GM19395 (cell line): ENCODE data around the gene CA12.
"Not testable (repeated sequence)": the region's sequence is repeated elsewhere in the genome, so short reads cannot be mapped to it uniquely, and the experiment has no call there.

ENCODE experiments used
- ATAC-seq: cut with Tn5 transposase; IDR thresholded peaks from one replicate; pipeline ENCODE4 v1.9.1; 2021; ENCODE audit warnings: mild to moderate bottlenecking, moderate library complexity; ENCODE audit not compliant: unreplicated experiment

Gene CA12

DNA sequence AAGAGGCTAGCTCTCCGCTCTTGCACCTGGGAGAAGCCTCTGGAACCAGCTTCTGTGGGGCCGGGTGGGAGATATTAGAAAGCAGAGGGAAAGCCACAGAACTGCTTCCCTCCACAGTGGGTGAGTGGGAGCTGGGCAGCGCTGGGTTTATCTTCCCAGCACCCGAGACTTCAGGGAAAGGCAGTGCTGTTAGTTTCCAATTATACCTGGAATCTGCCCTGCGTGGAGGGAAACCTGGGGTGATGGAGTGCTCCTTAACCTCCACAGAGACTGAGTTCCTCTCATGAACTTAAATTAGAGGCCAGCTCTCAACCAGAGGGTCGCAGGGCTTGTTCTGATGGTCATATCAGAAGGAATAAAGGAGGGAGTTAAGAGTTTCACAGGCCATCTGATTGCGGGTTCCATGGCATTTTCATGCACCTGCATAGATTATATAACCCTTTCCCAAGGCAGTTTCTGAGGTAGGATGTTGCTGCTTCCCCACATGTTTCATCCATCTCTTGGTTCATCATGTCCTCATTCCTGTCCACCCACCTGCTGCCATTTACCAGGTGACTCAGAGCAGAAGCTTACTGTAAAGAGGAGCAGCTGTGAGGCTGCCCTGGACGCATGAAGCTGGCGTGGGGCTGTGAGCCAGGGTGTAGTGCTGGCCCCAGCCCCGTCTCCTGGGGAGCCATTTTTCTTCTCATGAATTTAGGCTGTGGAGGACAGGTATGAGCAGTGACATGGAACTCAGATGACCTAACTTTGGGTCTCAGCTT is 42.5 kb downstream of the CA12 start:
- ATAC-seq: no peak

DNA sequence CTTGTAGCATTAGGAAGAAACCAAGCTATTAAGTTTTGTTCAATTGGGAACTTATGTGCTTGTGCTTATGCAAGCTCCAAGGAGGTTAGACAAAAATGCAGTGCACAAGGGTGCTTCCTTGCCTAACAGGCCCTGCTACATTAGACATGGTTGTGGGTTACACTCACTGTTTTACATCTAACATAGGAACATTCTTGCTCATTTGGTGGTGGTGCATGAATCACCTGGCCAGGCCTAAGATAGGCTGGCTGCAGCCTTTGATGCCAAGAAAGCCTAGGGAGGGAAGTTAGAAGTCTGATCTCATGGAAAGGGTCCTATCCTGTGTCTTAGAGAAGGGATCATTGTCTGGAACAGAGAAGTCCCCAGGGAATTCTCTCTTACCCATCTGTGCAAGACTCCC is 43.5 kb downstream of the CA12 start:
- ATAC-seq: no peak

- no peak for ATAC-seq
These were observed 44.6 kb downstream of the CA12 start for GRCh38 chr15:63337046-63337445.

DNA sequence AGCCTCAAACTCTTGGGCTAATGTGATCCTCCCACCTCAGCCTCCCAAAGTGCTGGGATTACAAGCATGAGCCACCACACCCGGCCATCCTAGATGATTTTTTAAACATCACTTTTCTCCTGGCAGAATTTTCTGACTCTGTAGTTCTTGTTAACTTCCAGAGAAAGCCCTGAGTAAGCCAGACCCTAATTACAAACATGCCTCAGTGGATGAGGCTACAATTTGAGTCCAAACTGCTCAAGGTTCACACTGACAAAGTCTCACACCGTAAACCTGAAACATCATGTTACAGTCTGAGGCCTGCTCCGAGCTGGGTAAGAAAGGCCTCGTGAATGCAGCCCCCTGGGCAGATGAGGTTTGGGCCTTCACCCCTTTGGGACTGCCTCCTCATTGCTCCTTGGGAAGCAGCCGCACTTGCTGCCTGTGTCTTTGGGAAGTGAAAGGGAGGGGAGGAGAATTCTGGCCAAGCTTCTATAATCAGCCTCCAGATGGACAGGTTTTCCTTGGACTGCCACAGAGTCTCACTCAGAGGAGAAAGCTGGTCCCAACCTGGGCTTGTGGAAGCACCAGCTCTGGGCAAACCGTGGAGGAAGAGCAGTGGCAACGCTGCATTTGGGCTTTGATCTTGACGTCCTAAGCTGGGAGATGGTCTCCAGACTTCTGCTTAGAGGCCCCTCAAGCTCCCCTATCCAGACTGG is 46.0 kb downstream of the CA12 start:
- no peak for ATAC-seq

- no peak for ATAC-seq
These were observed 46.8 kb downstream of the CA12 start for GRCh38 chr15:63334821-63335220.

GRCh38 chr15:63332367-63333124 is 49.1 kb downstream of the CA12 start:
- no peak for ATAC-seq

GRCh38 chr15:63331456-63331855 is 50.2 kb downstream of the CA12 start:
- ATAC-seq: no peak

DNA sequence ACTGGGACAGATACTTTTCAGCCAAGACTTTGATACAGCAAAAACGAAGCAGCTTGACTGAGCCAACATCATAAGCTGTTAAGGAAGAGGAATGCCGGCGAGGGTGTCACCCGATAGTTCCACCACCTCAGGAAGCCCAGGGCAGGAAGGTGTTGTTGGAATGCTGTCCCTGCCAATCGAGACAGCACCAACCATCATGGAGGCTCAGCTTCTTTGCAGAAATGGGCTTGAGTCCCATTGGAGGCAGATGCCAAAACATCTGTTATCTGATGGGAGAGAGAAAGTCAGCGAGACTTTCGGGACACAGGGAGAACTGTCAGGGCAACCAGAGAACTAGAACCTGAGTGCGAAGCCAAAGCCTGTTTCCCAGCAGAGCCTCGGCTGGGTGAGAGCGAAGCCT is 50.7 kb downstream of the CA12 start:
- ATAC-seq: no peak

DNA sequence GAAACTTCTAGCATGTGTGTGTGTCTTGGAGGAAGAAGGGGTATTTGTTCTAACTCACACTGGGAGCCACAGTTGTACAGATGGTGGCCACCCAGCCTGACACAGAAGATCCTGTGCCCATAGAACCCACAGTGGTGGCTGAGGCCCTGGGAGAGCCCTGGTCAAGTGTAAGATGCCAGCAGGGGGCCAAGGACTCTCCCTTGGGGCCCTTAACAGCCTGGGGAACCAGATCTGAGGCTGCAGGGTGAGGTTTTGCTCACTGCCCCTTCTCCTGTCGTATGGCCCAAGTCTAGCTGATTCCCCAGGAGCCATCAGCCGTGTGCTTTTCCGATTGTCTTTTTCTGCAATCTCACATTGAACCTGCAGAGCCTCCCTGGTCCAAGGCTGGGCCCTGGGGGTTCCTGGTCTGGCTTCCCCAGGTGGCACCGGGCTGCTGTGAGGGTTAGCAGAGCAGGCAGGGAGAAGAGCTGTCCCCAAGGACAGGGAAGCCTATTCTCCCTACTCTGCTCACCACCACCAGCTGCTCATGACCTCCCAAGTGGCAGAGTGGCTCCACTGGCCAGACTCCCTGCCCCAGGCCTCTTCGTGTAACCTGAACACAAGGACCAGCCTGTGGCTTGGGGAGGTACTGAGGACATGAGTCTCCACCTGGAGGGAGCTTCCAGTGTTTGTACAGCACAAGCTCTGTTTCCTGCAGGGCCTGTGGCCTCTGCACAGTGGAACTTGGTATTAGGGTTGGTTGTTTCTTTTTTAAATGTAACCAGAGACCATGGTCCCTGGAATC is 51.9 kb downstream of the CA12 start:
- ATAC-seq: no peak

DNA sequence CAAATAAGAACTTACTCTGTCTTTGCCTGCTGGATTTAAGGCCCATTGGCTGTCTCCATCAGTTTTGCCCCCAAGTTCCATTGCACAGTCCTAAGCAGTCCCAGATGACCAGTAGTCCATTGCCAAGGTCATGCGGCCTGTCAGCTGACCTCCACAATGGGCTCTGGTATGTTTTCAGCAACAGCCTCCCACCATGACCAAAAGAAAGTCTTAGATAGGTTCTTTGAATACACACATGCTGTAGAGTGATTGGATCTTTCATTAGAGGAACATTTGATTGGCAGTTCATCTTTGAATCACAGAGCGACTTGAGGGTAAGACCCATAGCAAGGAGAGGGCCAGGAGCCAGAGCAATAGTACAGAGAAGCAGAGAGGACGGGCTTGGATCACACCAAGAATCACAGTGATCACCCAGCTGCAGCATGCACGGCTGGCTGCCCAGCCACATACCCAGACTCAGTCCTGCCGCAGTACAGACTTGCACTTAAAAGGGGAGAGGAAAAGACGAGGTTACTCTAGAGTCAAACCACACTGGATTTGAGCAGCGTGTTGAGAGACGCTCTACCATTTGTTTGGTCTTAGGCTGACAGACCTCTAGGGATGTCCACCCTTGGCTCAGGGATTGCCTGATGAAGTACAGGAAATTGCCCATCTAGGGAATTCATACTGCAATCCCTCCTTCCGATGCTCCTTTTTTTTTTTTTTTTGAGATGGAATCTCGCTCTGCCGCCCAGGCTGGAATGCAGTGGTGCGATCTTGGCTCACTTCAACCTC is 53.8 kb downstream of the CA12 start:
- no peak for ATAC-seq

DNA sequence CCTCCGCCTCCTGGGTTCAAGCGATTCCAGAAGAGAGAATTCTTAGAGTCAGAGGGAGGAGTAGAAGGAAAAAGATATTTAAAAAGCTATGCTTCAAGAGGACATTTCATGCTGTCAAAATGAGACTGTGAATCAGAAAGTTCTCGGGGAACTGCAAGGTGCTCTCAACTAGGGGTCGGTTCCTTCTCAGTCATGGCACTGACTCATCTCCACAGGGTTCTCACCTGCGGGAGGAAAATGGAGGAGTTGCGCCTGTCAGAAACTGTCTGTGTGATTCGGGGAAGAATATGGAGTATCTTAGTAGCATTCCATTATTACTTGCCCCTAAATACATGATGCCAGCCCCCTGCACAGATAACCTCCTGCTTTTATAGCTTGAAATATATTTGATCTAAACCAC is 56.9 kb downstream of the CA12 start:
- no peak for ATAC-seq

- ATAC-seq: no peak
These were observed 57.7 kb downstream of the CA12 start for GRCh38 chr15:63323798-63324563.

DNA sequence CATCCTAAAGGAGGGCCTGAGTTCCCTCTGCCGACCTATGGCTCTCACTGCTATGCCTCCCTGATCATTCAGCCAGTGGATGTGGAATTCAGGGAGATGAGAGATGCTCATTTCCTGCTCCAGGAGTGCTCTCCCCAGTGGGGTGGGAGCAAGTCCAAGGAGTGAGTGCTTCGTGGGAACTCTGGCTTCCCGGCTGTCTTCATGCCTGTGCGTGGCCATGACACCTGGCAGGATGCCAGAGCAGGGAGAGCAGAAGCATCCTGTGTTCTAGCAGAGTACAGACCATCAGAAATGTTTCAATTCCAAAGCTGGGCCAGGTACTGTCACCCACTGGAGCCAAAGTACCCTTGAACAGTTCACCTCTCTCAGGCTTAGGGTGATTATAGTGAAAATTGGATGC is 59.1 kb downstream of the CA12 start:
- ATAC-seq: no peak

- ATAC-seq: no peak
These were observed 60.2 kb downstream of the CA12 start for GRCh38 chr15:63321462-63321861.

- not testable (repeated sequence) for ATAC-seq
These were observed 60.7 kb downstream of the CA12 start for GRCh38 chr15:63320981-63321380.

DNA sequence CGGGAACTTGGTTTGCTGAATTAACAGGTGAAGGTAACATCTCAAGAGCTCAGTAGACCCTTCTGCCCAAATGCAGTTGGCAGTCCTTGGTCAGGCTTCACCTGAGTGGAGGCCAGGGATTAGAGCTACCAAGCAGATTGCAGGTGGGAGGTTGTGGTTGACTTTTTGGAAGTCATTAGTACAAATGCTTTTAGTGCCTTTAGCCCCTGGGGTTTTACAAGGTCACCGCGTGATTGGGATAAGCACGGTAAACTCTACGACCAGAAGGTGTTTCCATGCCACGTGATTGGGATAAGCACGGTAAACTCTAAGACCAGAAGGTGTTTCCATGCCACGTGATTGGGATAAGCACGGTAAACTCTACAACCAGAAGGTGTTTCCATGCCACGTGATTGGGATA is 61.2 kb downstream of the CA12 start:
- ATAC-seq: not testable (repeated sequence)

- no peak for ATAC-seq
These were observed 62.6 kb downstream of the CA12 start for GRCh38 chr15:63319065-63319464.

DNA sequence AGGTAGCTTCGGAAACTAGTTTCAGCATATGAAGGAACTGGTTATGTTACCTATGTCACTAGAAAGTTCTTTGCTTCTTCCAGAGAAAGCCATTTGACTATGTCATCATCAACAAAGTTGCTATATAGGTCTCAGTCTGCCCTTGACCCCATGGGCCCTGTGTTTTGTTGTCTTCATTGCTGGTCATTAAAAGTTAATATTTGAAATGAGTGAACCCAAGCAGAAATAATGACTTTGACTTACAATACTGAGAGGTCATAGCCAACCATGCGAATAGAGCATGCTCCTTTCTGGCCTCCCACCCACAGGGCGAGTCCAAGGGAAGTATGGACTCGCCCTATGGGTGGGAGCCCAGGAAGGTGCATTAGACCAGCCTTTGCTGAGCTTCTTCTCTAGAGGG is 63.3 kb downstream of the CA12 start:
- ATAC-seq: no peak

DNA sequence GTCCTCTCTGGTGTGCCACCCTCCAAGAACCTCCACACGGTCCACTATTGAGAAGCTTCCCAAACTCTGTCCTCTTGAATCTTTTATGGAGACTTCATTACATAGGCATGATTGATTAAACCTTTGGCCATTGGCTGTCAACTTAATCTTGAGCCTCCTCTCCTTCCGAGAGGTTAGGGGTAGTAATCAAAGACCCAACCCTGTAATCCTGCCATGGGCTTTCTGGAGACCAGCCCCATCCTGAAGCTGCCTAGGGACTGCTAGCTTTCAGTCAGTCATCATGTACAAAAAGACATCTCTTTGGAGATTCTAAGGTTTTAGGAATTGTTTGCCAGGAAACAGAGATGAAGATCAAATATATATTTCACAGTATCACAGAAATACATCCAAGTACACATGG is 67.2 kb downstream of the CA12 start:
- ATAC-seq: no peak

- ATAC-seq: no peak
These were observed 67.8 kb downstream of the CA12 start for GRCh38 chr15:63313825-63314224.
